ENCODE data around the gene CNPY3.
"Not testable (repeated sequence)": the region's sequence is repeated elsewhere in the genome, so short reads cannot be mapped to it uniquely, and the experiment has no call there.

CNPY3 gene

DNA sequence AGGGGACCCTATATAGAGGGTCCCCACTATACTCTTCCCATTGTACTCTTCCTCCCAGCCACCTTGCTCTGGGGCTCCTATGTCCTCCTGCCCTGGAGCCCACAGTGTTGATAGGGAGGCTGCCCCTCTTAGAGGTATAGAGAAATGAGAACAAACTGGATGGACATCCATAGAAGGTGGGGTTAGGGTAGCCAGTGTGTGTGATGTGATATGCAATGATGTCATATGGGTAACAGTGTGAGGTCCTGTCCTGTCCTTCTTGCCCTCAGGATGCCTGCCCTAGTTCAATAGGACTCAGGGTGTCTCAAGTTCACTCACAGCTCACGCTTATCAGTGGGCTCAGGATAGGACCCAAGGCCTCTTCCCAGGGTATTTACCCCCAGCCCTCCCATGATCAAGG lies 13.0 kb upstream of the CNPY3 start:
- DNase-seq = no peak

DNA sequence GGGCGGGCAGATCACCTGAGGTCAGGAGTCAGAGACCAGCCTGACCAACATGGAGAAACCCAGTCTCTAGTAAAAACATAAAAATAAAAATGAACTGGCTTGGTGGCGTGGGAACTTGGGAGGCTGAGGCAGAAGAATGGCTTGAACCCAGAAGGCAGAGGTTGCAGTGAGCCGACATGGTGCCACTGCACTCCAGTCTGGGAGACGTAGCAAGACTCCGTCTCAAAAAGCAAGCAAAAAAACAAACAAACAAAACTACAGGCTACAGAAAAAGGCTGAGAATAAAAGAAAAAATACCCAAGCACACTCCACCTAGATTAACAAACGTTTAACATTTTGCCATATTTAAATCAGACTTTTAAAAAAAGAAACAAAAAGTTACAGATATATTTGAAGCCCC lies 7.5 kb upstream of the CNPY3 start:
- no peak for DNase-seq

GRCh38 chr6:42923666-42924065 lies 5.6 kb upstream of the CNPY3 start:
- DNase-seq = no peak

DNA sequence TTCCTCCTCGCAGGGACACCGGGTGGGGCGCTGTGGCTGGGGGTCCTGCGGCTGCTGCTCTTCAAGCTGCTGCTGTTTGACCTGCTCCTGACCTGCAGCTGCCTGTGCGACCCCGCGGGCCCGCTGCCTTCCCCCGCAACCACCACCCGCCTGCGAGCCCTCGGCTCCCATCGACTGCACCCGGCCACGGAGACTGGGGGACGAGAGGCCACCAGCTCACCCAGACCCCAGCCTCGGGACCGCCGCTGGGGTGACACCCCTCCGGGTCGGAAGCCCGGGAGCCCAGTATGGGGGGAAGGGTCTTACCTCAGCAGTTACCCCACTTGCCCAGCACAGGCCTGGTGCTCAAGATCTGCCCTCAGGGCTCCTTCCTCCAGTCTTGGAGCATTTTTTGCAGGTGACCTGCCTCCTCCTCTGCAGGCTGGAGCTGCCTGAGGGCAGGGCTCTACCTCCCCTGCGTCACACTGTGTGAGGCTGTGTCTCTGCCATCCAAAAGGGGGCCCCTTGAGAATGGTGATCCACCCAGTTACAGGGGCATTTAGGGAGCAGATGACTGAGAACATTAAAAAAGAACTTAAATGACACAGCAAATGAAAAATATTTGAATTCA lies 3.9 kb upstream of the CNPY3 start:
- DNase-seq = no peak

GRCh38 chr6:42929821-42930360 lies 611 bp downstream of the CNPY3 start:
- peak; percentile 58 for DNase-seq

GRCh38 chr6:42932412-42932811 lies 3.1 kb downstream of the CNPY3 start:
- DNase-seq = no peak

GRCh38 chr6:42933205-42933604 lies 3.9 kb downstream of the CNPY3 start:
- DNase-seq = no peak

DNA sequence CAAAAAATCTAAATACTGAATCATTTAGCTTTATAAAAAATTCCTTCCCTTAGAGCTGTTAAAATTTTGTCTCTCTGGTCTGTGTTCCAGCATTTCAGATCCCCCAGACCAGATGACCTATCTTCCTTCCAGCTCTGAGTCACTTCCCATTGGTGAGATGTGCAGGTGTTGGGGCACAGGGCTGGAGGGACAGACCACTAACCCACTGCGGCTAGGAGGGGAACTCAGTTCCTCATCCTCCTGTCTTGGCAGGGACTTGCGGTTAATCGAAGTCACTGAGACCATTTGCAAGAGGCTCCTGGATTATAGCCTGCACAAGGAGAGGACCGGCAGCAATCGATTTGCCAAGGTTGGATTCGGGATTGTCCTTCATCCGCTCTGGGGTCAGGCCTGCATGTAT lies 6.0 kb downstream of the CNPY3 start:
- DNase-seq = no peak

- DNase-seq = no peak
These were observed 7.1 kb downstream of the CNPY3 start for GRCh38 chr6:42936398-42936797.

DNA sequence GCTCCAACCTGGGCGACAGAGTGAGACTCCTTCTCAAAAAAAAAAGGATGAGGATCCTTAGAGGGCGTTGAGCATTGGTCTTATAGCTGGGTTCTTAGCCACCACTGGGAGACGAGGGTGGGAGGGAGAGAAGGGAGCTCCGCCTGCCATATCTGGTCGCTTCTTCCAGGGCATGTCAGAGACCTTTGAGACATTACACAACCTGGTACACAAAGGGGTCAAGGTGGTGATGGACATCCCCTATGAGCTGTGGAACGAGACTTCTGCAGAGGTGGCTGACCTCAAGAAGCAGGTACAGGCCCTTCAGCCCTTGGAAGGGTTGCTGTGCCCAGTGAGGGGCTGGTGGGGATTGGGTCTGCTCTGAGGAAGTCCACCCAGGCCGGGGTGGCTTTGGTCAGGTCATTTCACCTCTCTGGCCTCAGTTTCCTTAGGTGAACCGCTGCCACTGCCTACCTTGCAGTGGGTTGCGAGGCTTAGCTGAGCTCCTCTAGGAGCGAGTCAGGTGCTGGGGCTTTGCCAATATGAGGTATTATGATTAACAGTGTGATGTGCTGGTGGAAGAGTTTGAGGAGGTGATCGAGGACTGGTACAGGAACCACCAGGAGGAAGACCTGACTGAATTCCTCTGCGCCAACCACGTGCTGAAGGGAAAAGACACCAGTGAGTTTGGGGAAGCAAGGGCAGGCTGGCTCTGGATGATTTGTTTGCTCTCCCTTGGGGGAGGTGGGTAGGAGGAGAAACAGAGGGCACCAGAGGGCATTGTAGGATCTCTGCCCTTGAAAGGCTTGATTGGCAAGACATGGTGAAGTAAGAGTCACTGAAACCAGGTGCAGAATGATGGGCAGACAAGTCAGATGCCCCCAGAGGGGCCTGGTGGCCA lies 8.5 kb downstream of the CNPY3 start:
- no peak for DNase-seq

DNA sequence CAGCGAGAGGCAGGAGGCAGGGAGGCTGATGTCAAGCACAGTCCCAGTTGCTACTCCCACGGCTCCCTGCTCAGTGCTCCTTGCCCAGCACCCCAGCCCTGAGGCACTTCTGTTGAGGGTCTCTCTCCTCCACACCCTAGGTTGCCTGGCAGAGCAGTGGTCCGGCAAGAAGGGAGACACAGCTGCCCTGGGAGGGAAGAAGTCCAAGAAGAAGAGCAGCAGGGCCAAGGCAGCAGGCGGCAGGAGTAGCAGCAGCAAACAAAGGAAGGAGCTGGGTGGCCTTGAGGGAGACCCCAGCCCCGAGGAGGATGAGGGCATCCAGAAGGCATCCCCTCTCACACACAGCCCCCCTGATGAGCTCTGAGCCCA lies 9.1 kb downstream of the CNPY3 start:
- DNase-seq = no peak

- no peak for DNase-seq
These were observed 9.9 kb downstream of the CNPY3 start for GRCh38 chr6:42938987-42939809.

DNA sequence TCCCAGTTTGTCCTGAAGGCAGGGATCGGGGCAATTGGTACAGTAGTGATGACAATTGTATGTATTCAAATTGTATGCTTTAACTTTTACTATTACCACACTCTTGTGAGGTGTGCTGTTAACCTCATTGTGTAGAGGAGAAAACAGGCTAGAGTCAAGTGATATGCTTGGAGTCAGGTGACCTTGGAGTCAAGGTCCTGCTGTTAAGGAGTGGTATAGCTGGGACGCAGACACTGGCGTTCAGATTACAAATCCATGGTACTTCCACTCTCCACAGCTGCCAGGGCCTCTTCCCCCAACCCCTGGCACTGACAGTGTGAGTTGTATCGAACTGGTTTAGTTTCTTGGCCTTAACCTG lies 10.5 kb downstream of the CNPY3 start:
- DNase-seq = no peak

- no peak for DNase-seq
These were observed 11.3 kb downstream of the CNPY3 start for GRCh38 chr6:42940493-42941045.

DNA sequence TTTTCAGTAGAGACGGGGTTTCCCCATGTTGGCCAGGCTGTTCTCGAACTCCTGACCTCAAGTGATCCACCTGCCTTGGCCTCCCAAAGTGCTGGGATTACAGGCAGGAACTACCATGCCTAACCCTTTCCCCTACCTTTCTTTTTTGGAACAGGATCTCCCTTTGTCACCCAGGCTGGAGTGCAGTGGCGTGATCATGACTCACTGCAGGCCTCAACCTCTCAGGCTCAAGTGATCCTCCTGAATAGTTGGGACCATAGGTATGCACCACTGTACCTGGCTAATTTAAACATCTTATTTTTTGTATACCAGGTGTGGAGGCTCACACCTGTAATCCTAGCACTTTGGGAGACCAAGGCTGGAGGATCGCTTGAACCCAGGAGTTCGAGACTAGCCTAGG lies 12.1 kb downstream of the CNPY3 start:
- not testable (repeated sequence) for DNase-seq

GRCh38 chr6:42942444-42942843 lies 13.2 kb downstream of the CNPY3 start:
- DNase-seq = no peak

DNA sequence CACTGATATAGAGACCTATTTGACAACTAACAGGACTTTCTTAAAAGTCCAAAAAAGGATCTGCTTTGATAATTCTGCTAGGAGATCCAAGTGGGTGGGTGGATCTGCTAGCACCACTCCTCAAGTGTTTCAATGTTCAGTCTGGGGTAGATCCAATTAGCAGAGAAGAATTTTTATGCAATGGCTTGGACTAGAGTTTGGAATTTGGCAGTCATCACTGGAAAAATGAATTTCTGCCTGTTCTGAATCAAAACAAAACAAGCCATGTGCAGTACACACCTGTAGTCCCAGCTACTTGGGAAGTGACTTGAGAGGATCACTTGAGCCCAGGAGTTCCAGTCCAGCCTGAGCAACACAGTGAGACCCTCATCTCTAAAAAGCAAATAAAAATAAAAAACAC lies 18.7 kb downstream of the CNPY3 start:
- DNase-seq = no peak

DNA sequence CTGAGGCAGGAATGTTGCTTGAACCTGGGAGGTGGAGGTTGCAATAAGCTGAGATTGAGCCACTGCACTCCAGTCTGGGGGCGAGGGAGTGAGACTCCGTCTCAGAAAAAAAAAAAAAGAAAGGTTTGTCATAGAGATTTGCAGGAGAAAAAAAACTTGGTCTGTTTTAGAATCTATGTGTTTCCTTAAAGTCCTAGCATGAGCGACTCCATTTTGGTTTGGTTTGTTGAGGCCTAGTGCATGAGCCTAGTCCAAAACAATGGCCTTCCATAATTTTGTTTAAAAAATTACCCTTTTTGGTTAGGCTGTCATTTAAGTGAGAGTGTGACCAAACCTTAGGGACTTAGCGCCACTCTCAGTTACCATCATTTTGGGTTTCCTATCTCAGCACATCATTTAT lies 23.1 kb downstream of the CNPY3 start:
- DNase-seq = no peak

DNA sequence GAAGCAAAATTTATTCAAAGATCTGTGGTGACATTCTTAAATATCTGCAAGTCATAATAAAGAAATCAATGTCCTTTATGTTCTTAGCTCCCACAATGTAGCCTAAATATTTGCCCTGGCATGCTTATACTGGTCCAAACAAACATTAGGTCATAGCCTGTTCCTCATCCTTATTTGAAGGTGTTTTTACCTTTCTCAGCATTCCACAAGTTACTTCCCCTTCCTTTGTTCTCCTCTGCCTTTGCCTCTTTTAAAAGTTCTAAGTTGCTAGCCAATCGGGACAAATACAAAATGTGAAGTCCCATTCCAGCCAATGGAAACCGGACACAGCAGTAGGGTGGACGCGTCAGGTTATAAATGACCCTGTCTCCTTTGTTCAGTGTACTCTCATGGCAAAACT lies 25.1 kb downstream of the CNPY3 start:
- DNase-seq = not testable (repeated sequence)

GRCh38 chr6:42958125-42958524 lies 28.8 kb downstream of the CNPY3 start:
- no peak for DNase-seq

- DNase-seq = no peak
These were observed 30.6 kb downstream of the CNPY3 start for GRCh38 chr6:42959917-42960242.

GRCh38 chr6:42960243-42961019 lies 31.2 kb downstream of the CNPY3 start, which contains the start of gene GNMT:
GNMT (plus strand) TSS chr6:42960754; CDS start chr6:42960768, 14 bp downstream.
- DNase-seq = peak; percentile 43

Measured in effector CD8-positive, alpha-beta T cell (primary cell).